Activated naive CD8-positive, alpha-beta T cell (primary cell): ENCODE measurements around the gene CD101.

Experiments used
- H3K27ac Mint-ChIP-seq: one replicate; pipeline ENCODE4 v1.8.0; 2021; ENCODE audit warnings: mixed read lengths
- H3K27me3 Mint-ChIP-seq: one replicate; pipeline ENCODE4 v1.8.0; 2021; ENCODE audit warnings: mixed read lengths
- H3K36me3 Mint-ChIP-seq: one replicate; pipeline ENCODE4 v1.8.0; 2021; ENCODE audit warnings: mixed read lengths
- H3K4me1 Mint-ChIP-seq: one replicate; pipeline ENCODE4 v1.8.0; 2021; ENCODE audit warnings: low read depth, mixed read lengths
- H3K4me3 Mint-ChIP-seq: one replicate; pipeline ENCODE4 v1.8.0; 2021; ENCODE audit warnings: mild to moderate bottlenecking, mixed read lengths
- H3K9me3 Mint-ChIP-seq: one replicate; pipeline ENCODE4 v1.8.0; 2021; ENCODE audit warnings: low read depth, mixed read lengths

CD101 gene, protein sequence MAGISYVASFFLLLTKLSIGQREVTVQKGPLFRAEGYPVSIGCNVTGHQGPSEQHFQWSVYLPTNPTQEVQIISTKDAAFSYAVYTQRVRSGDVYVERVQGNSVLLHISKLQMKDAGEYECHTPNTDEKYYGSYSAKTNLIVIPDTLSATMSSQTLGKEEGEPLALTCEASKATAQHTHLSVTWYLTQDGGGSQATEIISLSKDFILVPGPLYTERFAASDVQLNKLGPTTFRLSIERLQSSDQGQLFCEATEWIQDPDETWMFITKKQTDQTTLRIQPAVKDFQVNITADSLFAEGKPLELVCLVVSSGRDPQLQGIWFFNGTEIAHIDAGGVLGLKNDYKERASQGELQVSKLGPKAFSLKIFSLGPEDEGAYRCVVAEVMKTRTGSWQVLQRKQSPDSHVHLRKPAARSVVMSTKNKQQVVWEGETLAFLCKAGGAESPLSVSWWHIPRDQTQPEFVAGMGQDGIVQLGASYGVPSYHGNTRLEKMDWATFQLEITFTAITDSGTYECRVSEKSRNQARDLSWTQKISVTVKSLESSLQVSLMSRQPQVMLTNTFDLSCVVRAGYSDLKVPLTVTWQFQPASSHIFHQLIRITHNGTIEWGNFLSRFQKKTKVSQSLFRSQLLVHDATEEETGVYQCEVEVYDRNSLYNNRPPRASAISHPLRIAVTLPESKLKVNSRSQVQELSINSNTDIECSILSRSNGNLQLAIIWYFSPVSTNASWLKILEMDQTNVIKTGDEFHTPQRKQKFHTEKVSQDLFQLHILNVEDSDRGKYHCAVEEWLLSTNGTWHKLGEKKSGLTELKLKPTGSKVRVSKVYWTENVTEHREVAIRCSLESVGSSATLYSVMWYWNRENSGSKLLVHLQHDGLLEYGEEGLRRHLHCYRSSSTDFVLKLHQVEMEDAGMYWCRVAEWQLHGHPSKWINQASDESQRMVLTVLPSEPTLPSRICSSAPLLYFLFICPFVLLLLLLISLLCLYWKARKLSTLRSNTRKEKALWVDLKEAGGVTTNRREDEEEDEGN

DNA sequence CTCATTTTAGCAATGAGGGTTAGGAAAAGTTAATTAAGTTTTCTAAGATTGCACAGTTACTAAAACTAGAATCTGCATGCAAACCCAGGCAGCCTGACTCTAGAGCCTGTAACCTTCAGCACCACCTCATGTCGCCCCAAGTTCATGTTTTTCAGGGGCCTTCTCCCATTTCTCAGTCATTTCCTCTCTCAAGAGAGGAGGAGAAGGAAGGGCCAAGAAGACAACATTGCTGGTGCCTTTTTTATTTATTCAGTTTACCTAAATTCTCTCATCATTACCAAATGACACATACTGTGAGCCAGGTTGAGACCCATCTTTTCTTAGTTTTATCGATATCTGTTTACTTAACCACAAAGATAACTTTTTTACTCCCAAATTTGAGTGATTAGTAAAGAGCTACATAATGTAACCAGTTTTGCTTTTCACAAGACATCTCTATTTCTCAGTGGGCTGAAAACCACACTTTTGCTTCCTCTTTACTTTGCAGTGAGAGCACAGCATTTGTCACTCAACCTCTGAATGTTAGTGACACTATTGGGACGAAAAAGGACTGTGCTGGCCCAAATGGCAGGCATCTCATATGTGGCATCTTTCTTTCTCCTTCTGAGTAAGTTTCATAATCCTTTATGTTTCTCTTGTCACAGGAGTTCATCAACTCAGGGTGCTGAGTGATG is at the start of gene CD101:
CD101 (plus strand) TSS at position 507 of the 674 bp plus-strand sequence; CDS start at position 565, 58 bp downstream.
- Mint-ChIP-seq H3K27me3 (no peaks in the 10 kb centered on the region), H3K4me1 (peaks cover 65% of the 10 kb centered on the region), H3K4me3 (peak within 1 kb of the TSS; percentile 73), H3K9me3 (no peaks in the 10 kb centered on the region), H3K27ac (peak within 1 kb of the TSS; percentile 92), H3K36me3 (peaks cover 3% of the 10 kb centered on the region)

GRCh38 chr1:116952738-116953275 is 48.8 kb upstream of the CD101 start:
- no peak overlapping the region for H3K4me3 Mint-ChIP-seq
- no peaks in the 10 kb centered on the region for H3K36me3 Mint-ChIP-seq
- H3K27me3 Mint-ChIP-seq = no peaks in the 10 kb centered on the region
- H3K27ac Mint-ChIP-seq = no peak overlapping the region
- H3K4me1 Mint-ChIP-seq = no peaks in the 10 kb centered on the region
- no peaks in the 10 kb centered on the region for H3K9me3 Mint-ChIP-seq

DNA sequence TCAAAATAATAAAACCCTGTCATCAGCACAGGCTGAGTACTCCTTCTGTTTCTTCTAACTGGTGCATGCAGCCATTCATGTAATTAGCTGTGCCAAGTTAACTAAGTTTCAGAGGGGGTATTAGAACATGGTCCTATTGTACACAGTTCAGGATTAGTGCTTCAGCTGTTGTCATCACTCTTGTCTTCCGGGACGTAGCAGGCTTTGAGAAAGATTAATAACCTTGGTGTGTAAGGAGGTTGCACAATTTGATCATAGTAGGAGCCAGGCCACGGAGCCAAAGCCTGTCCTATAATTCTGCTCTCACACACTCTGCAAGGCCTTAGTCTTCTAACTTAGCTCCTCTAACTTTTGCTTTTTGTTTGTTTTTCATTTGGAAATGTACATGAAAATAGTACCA is 47.1 kb upstream of the CD101 start:
- H3K4me3 Mint-ChIP-seq = no peak overlapping the region
- H3K27ac Mint-ChIP-seq = no peak overlapping the region
- H3K36me3 Mint-ChIP-seq = no peaks in the 10 kb centered on the region
- no peaks in the 10 kb centered on the region for H3K4me1 Mint-ChIP-seq
- H3K27me3 Mint-ChIP-seq = no peaks in the 10 kb centered on the region
- H3K9me3 Mint-ChIP-seq = no peaks in the 10 kb centered on the region

GRCh38 chr1:116956378-116956777 is 45.2 kb upstream of the CD101 start:
- Mint-ChIP-seq H3K9me3 (no peaks in the 10 kb centered on the region), H3K4me3 (no peak overlapping the region), H3K4me1 (no peaks in the 10 kb centered on the region), H3K27me3 (no peaks in the 10 kb centered on the region), H3K36me3 (no peaks in the 10 kb centered on the region), H3K27ac (no peak overlapping the region)

DNA sequence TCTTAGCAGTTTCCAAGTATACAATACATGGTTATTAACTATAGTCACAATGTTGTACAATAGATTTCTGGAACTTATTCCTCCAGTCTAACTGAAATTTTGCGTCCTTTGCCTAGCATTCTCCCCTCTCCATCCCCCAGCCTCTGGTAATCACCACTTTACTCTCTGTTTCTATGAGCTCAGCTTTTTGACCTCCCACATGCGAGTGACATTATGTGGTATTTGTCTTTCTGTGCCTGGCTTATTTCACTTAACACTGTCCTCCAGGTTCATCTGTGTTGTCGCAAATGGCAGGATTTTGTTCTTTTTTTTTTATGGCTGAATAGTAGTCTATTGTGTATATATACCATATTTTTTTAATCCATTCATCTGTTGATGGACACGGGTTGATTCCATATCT is 43.9 kb upstream of the CD101 start:
- H3K27me3 Mint-ChIP-seq = no peaks in the 10 kb centered on the region
- no peak overlapping the region for H3K27ac Mint-ChIP-seq
- H3K9me3 Mint-ChIP-seq = no peaks in the 10 kb centered on the region
- H3K36me3 Mint-ChIP-seq = no peaks in the 10 kb centered on the region
- no peak overlapping the region for H3K4me3 Mint-ChIP-seq
- H3K4me1 Mint-ChIP-seq = no peaks in the 10 kb centered on the region

GRCh38 chr1:116958110-116958509 is 43.5 kb upstream of the CD101 start:
- Mint-ChIP-seq H3K4me1 (no peaks in the 10 kb centered on the region), H3K27me3 (no peaks in the 10 kb centered on the region)

DNA sequence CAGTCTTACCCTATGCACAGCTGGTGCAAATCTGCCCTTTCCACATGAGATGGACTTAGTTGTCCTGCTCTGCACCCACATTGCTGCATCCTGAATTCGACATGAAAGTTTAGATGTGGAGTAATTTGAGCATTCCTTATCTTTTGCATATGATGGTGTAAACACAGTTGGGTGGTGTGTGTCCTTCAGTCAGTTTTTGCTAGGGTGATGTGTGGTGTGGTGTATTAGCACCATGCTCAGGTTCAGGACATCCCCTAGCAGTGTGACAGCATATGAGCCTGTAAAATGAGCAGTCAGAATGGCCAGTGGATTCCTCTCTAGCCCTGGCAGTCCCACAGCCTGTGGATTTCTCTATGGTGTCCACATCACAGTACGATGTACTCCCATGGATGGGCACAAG is 42.6 kb upstream of the CD101 start:
- H3K36me3 Mint-ChIP-seq = no peaks in the 10 kb centered on the region
- no peaks in the 10 kb centered on the region for H3K27me3 Mint-ChIP-seq
- H3K27ac Mint-ChIP-seq = no peak overlapping the region
- no peaks in the 10 kb centered on the region for H3K4me1 Mint-ChIP-seq
- no peaks in the 10 kb centered on the region for H3K9me3 Mint-ChIP-seq
- no peak overlapping the region for H3K4me3 Mint-ChIP-seq

More at GRCh38 chr1:116958110-116958509, 43.5 kb upstream of the CD101 start:
- H3K9me3 Mint-ChIP-seq = no peaks in the 10 kb centered on the region
- no peaks in the 10 kb centered on the region for H3K36me3 Mint-ChIP-seq
- no peak overlapping the region for H3K27ac Mint-ChIP-seq
- H3K4me3 Mint-ChIP-seq = no peak overlapping the region

GRCh38 chr1:116961606-116962005 is 40.0 kb upstream of the CD101 start:
- Mint-ChIP-seq H3K4me1 (no peaks in the 10 kb centered on the region), H3K27me3 (no peaks in the 10 kb centered on the region), H3K36me3 (no peaks in the 10 kb centered on the region), H3K4me3 (no peak overlapping the region), H3K27ac (no peak overlapping the region), H3K9me3 (no peaks in the 10 kb centered on the region)

GRCh38 chr1:116962987-116963639 is 38.4 kb upstream of the CD101 start:
- no peaks in the 10 kb centered on the region for H3K9me3 Mint-ChIP-seq
- H3K27ac Mint-ChIP-seq = no peak overlapping the region
- H3K4me3 Mint-ChIP-seq = no peak overlapping the region
- H3K36me3 Mint-ChIP-seq = no peaks in the 10 kb centered on the region
- no peaks in the 10 kb centered on the region for H3K27me3 Mint-ChIP-seq
- H3K4me1 Mint-ChIP-seq = no peaks in the 10 kb centered on the region

DNA sequence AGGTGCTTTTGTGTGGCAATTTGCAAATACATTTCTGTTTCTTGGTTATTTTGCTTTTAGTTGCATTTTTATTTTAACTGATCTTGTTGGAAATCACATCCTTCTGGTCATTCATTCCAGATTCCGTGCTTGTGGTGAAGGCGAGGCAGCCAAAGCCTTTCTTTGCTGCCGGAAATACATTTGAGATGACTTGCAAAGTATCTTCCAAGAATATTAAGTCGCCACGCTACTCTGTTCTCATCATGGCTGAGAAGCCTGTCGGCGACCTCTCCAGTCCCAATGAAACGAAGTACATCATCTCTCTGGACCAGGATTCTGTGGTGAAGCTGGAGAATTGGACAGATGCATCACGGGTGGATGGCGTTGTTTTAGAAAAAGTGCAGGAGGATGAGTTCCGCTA is 34.8 kb upstream of the CD101 start:
- H3K27ac Mint-ChIP-seq = no peak overlapping the region
- H3K27me3 Mint-ChIP-seq = no peaks in the 10 kb centered on the region
- H3K36me3 Mint-ChIP-seq = peaks cover 2% of the 10 kb centered on the region
- no peaks in the 10 kb centered on the region for H3K9me3 Mint-ChIP-seq
- no peaks in the 10 kb centered on the region for H3K4me1 Mint-ChIP-seq
- H3K4me3 Mint-ChIP-seq = no peak overlapping the region

GRCh38 chr1:116968724-116969123 is 32.8 kb upstream of the CD101 start:
- H3K9me3 Mint-ChIP-seq = no peaks in the 10 kb centered on the region
- no peak overlapping the region for H3K4me3 Mint-ChIP-seq

DNA sequence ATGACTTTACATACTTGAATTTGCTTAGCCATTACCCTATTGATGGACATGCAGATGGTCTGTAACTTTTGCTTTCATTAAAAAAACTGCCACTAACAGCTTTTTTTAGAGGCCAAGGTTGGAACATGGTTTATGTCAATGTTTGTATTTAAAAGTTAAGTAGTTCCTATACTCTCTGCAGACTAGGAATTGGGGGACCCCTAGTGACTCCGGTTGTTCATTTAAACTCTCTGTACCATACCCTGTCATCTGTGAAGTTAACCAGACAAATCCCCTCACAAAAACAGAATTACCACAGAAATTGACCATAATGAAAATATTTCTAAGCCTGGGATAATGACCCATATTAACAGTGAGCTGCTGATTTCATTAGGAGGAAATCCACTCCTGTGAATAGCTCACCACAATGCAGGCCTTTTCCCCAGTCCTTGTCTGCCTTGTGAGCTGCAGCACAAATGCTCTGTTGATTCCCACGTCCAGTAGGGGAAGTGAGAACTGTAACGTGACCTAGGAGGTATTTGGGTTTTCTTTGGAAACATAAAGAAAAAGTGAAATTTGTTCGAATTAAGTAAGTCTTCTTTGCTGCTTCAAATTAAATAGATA is 30.2 kb upstream of the CD101 start:
- H3K4me3 Mint-ChIP-seq = no peak overlapping the region
- H3K9me3 Mint-ChIP-seq = no peaks in the 10 kb centered on the region
- H3K27ac Mint-ChIP-seq = no peak overlapping the region
- no peaks in the 10 kb centered on the region for H3K27me3 Mint-ChIP-seq
- H3K36me3 Mint-ChIP-seq = peaks cover 4% of the 10 kb centered on the region
- no peaks in the 10 kb centered on the region for H3K4me1 Mint-ChIP-seq

More at GRCh38 chr1:116968724-116969123, 32.8 kb upstream of the CD101 start:
- Mint-ChIP-seq H3K27ac (no peak overlapping the region), H3K27me3 (no peaks in the 10 kb centered on the region), H3K36me3 (peaks cover 2% of the 10 kb centered on the region), H3K4me1 (no peaks in the 10 kb centered on the region)

GRCh38 chr1:116971965-116972673 is 29.4 kb upstream of the CD101 start:
- no peak overlapping the region for H3K27ac Mint-ChIP-seq
- H3K4me1 Mint-ChIP-seq = no peaks in the 10 kb centered on the region
- peaks cover 4% of the 10 kb centered on the region for H3K36me3 Mint-ChIP-seq
- H3K27me3 Mint-ChIP-seq = no peaks in the 10 kb centered on the region
- no peak overlapping the region for H3K4me3 Mint-ChIP-seq
- H3K9me3 Mint-ChIP-seq = no peaks in the 10 kb centered on the region
